Measurements from ENCODE around the gene FOXL2NB.
A peak's percentile ranks its signal among the peaks of the same experiment; 100 is the strongest.

Gene FOXL2NB

GRCh38 chr3:138933068-138933668 lies 13.8 kb upstream of the FOXL2NB start:
- no peak for DNase-seq (ENCODE audit: low spot score)

GRCh38 chr3:138933981-138934691 lies 12.9 kb upstream of the FOXL2NB start:
- DNase-seq (ENCODE audit: low spot score): no peak

- DNase-seq (ENCODE audit: low spot score): no peak
Observed at GRCh38 chr3:138935505-138935862, 11.5 kb upstream of the FOXL2NB start.

GRCh38 chr3:138935863-138936740 lies 10.9 kb upstream of the FOXL2NB start:
- peak; percentile 89 for DNase-seq (ENCODE audit: low spot score)

GRCh38 chr3:138936741-138937689 lies 10.0 kb upstream of the FOXL2NB start:
- no peak for DNase-seq (ENCODE audit: low spot score)

- no peak for DNase-seq (ENCODE audit: low spot score)
Observed at GRCh38 chr3:138937690-138938055, 9.3 kb upstream of the FOXL2NB start.

GRCh38 chr3:138938056-138938876 lies 8.8 kb upstream of the FOXL2NB start:
- no peak for DNase-seq (ENCODE audit: low spot score)

GRCh38 chr3:138938877-138939560 lies 8.0 kb upstream of the FOXL2NB start:
- no peak for DNase-seq (ENCODE audit: low spot score)

GRCh38 chr3:138939561-138940241 lies 7.3 kb upstream of the FOXL2NB start:
- peak; percentile 74 for DNase-seq (ENCODE audit: low spot score)

GRCh38 chr3:138940446-138940845 lies 6.6 kb upstream of the FOXL2NB start:
- no peak for DNase-seq (ENCODE audit: low spot score)

GRCh38 chr3:138941259-138941885 lies 5.6 kb upstream of the FOXL2NB start:
- peak; percentile 52 for DNase-seq (ENCODE audit: low spot score)

GRCh38 chr3:138942271-138942670 lies 4.7 kb upstream of the FOXL2NB start:
- no peak for DNase-seq (ENCODE audit: low spot score)

- no peak for DNase-seq (ENCODE audit: low spot score)
Observed at GRCh38 chr3:138942861-138943623, 4.0 kb upstream of the FOXL2NB start.

- DNase-seq (ENCODE audit: low spot score): no peak
Observed at GRCh38 chr3:138943724-138944653, 3.0 kb upstream of the FOXL2NB start.

- no peak for DNase-seq (ENCODE audit: low spot score)
Observed at GRCh38 chr3:138944654-138944928, 2.4 kb upstream of the FOXL2NB start.

- peak; percentile 37 for DNase-seq (ENCODE audit: low spot score)
Observed at GRCh38 chr3:138944929-138945708, 1.9 kb upstream of the FOXL2NB start.
